Measurements from ENCODE around the gene LYPD3. TPM values are rescaled to one million over a fixed set of nuclear protein-coding genes. Genes with fewer than 3 reads are reported as not detected.

LYPD3 gene
- total and polyA plus RNA-seq, 7 experiments from 2014 or later, result 1.1 to 30.6 (median 6.5) TPM

GRCh38 chr19:43489979-43490599 lies 24.7 kb upstream of the LYPD3 start:
- Histone ChIP-seq H3K9me3 (ENCODE audit: control insufficient read depth in 2 of 3, low read length in 3 of 3) (no peaks in the 10 kb centered on the region), H3K4me3 (ENCODE audit: low read length) (no peak overlapping the region), H3K27ac (ENCODE audit: low read depth, low read length) (no peak overlapping the region), H3K27me3 (ENCODE audit: control insufficient read depth in 2 of 2, insufficient read depth in 2 of 2, low read length in 2 of 2) (no peaks in the 10 kb centered on the region), H3K36me3 (ENCODE audit: control insufficient read depth in 2 of 3, insufficient read depth in 3 of 3, low read length in 3 of 3) (peaks cover 0 to 25% (median 0%) of the 10 kb centered on the region in 3 experiments), H3K4me1 (ENCODE audit: control insufficient read depth in 2 of 2, insufficient read depth in 2 of 2, low read length in 2 of 2) (no peaks in the 10 kb centered on the region)
- no peaks in the 10 kb centered on the region for H3K9me3 Mint-ChIP-seq
- H3K4me3 Mint-ChIP-seq, result no peak overlapping the region
- intact Hi-C loops (cut with micrococcal nuclease), result no loop called here
- POLR2A ChIA-PET, result interaction anchor here (0.9 to 1.5 kb wide), 3 partner anchors 14 to 65 kb away, joined by 3 read pairs; partner anchors contain the start of gene PHLDB3
- peak overlapping the region in 8 of 9 donors; percentile 12 to 87 (median 59) for H3K27ac Mint-ChIP-seq
- no peaks in the 10 kb centered on the region for H3K27me3 Mint-ChIP-seq
- H3K4me1 Mint-ChIP-seq, result peaks cover 0 to 13% (median 6%) of the 10 kb centered on the region in 7 donors
- H3K36me3 Mint-ChIP-seq, result no peaks in the 10 kb centered on the region
- DNase-seq, result no peak
- CTCF ChIA-PET, result interaction anchor here (1.6 kb wide), 1 partner anchor 29 kb away, joined by 3 read pairs; no protein-coding TSS in a partner anchor
- ATAC-seq, result no peak

GRCh38 chr19:43489310-43489709 lies 23.9 kb upstream of the LYPD3 start:
- POLR2A ChIA-PET, result interaction anchor here (0.6 to 0.7 kb wide), 2 partner anchors 26 to 164 kb away, joined by 3 read pairs; no protein-coding TSS in a partner anchor
- H3K4me1 ChIP-seq (ENCODE audit: control insufficient read depth in 2 of 2, insufficient read depth in 2 of 2, low read length in 2 of 2), result no peaks in the 10 kb centered on the region
- intact Hi-C loops (cut with micrococcal nuclease), result no loop called here

GRCh38 chr19:43488179-43488578 lies 22.8 kb upstream of the LYPD3 start:
- Mint-ChIP-seq H3K4me1 (peaks cover 0 to 13% (median 6%) of the 10 kb centered on the region in 7 donors), H3K27ac (no peak overlapping the region), H3K4me3 (no peak overlapping the region), H3K27me3 (no peaks in the 10 kb centered on the region), H3K9me3 (no peaks in the 10 kb centered on the region), H3K36me3 (no peaks in the 10 kb centered on the region)
- Histone ChIP-seq H3K9me3 (ENCODE audit: control insufficient read depth in 2 of 3, low read length in 3 of 3) (no peaks in the 10 kb centered on the region), H3K4me1 (ENCODE audit: control insufficient read depth in 2 of 2, insufficient read depth in 2 of 2, low read length in 2 of 2) (no peaks in the 10 kb centered on the region), H3K27me3 (ENCODE audit: control insufficient read depth in 2 of 2, insufficient read depth in 2 of 2, low read length in 2 of 2) (no peaks in the 10 kb centered on the region), H3K36me3 (ENCODE audit: control insufficient read depth in 2 of 3, insufficient read depth in 3 of 3, low read length in 3 of 3) (peaks cover 0 to 14% (median 0%) of the 10 kb centered on the region in 3 experiments), H3K4me3 (ENCODE audit: low read length) (no peak overlapping the region), H3K27ac (ENCODE audit: low read depth, low read length) (no peak overlapping the region)
- POLR2A ChIA-PET, result no interaction called here
- DNase-seq, result no peak
- no peak for ATAC-seq
- CTCF ChIA-PET, result interaction anchor here (0.7 kb wide), 1 partner anchor 25 kb away, joined by 4 read pairs; no protein-coding TSS in a partner anchor
- intact Hi-C loops (cut with micrococcal nuclease), result no loop called here

More at GRCh38 chr19:43489310-43489709, 23.9 kb upstream of the LYPD3 start:
- Histone ChIP-seq H3K27ac (ENCODE audit: low read depth, low read length) (peak overlapping the region; percentile 7), H3K27me3 (ENCODE audit: control insufficient read depth in 2 of 2, insufficient read depth in 2 of 2, low read length in 2 of 2) (no peaks in the 10 kb centered on the region), H3K9me3 (ENCODE audit: control insufficient read depth in 2 of 3, low read length in 3 of 3) (no peaks in the 10 kb centered on the region), H3K36me3 (ENCODE audit: control insufficient read depth in 2 of 3, insufficient read depth in 3 of 3, low read length in 3 of 3) (peaks cover 0 to 17% (median 0%) of the 10 kb centered on the region in 3 experiments), H3K4me3 (ENCODE audit: low read length) (no peak overlapping the region)
- peaks cover 0 to 13% (median 6%) of the 10 kb centered on the region in 7 donors for H3K4me1 Mint-ChIP-seq
- H3K9me3 Mint-ChIP-seq, result no peaks in the 10 kb centered on the region
- CTCF ChIA-PET, result no interaction called here
- no peak overlapping the region for H3K4me3 Mint-ChIP-seq
- no peaks in the 10 kb centered on the region for H3K36me3 Mint-ChIP-seq
- H3K27me3 Mint-ChIP-seq, result no peaks in the 10 kb centered on the region
- no peak for DNase-seq
- no peak for ATAC-seq
- peak overlapping the region in 6 of 9 donors; percentile 39 to 88 (median 62) for H3K27ac Mint-ChIP-seq

GRCh38 chr19:43486412-43486811 lies 21.0 kb upstream of the LYPD3 start:
- peaks cover 0 to 11% (median 0%) of the 10 kb centered on the region in 5 donors for H3K36me3 Mint-ChIP-seq
- ATAC-seq (no peak), DNase-seq (no peak)
- Histone ChIP-seq H3K27me3 (ENCODE audit: control insufficient read depth in 2 of 2, insufficient read depth in 2 of 2, low read length in 2 of 2) (no peaks in the 10 kb centered on the region), H3K4me3 (ENCODE audit: low read length) (no peak overlapping the region), H3K27ac (ENCODE audit: low read depth, low read length) (no peak overlapping the region), H3K9me3 (ENCODE audit: control insufficient read depth in 2 of 3, low read length in 3 of 3) (no peaks in the 10 kb centered on the region), H3K36me3 (ENCODE audit: control insufficient read depth in 2 of 3, insufficient read depth in 3 of 3, low read length in 3 of 3) (peaks cover 0 to 10% (median 0%) of the 10 kb centered on the region in 3 experiments), H3K4me1 (ENCODE audit: control insufficient read depth in 2 of 2, insufficient read depth in 2 of 2, low read length in 2 of 2) (no peaks in the 10 kb centered on the region)
- H3K27me3 Mint-ChIP-seq, result no peaks in the 10 kb centered on the region
- H3K27ac Mint-ChIP-seq, result no peak overlapping the region
- ChIA-PET CTCF (no interaction called here), POLR2A (interaction anchor here (0.6 to 1.2 kb wide), 2 partner anchors 16 to 21 kb away, joined by 3 to 5 read pairs; partner anchors contain the start of gene LYPD3)
- H3K4me1 Mint-ChIP-seq, result peaks cover 0 to 13% (median 6%) of the 10 kb centered on the region in 7 donors
- H3K9me3 Mint-ChIP-seq, result no peaks in the 10 kb centered on the region
- intact Hi-C loops (cut with micrococcal nuclease), result no loop called here
- no peak overlapping the region for H3K4me3 Mint-ChIP-seq

GRCh38 chr19:43485951-43486350 lies 20.5 kb upstream of the LYPD3 start:
- Mint-ChIP-seq H3K27ac (no peak overlapping the region), H3K36me3 (peaks cover 0 to 11% (median 0%) of the 10 kb centered on the region in 5 donors), H3K4me1 (peaks cover 0 to 13% (median 6%) of the 10 kb centered on the region in 7 donors), H3K4me3 (no peak overlapping the region), H3K9me3 (no peaks in the 10 kb centered on the region), H3K27me3 (no peaks in the 10 kb centered on the region)
- no peaks in the 10 kb centered on the region for H3K27me3 ChIP-seq (ENCODE audit: control insufficient read depth in 2 of 2, insufficient read depth in 2 of 2, low read length in 2 of 2)
- POLR2A ChIA-PET, result interaction anchor here (1.2 kb wide), 1 partner anchor 16 kb away, joined by 5 read pairs; no protein-coding TSS in a partner anchor
- H3K4me1 ChIP-seq (ENCODE audit: control insufficient read depth in 2 of 2, insufficient read depth in 2 of 2, low read length in 2 of 2), result no peaks in the 10 kb centered on the region
- intact Hi-C loops (cut with micrococcal nuclease), result no loop called here
- ATAC-seq, result no peak
- no peak for DNase-seq
- peaks cover 0 to 10% (median 0%) of the 10 kb centered on the region in 3 experiments for H3K36me3 ChIP-seq (ENCODE audit: control insufficient read depth in 2 of 3, insufficient read depth in 3 of 3, low read length in 3 of 3)
- H3K4me3 ChIP-seq (ENCODE audit: low read length), result no peak overlapping the region
- H3K27ac ChIP-seq (ENCODE audit: low read depth, low read length), result no peak overlapping the region
- H3K9me3 ChIP-seq (ENCODE audit: control insufficient read depth in 2 of 3, low read length in 3 of 3), result no peaks in the 10 kb centered on the region
- CTCF ChIA-PET, result no interaction called here

- Mint-ChIP-seq H3K4me3 (no peak overlapping the region), H3K36me3 (peaks cover 0 to 18% (median 0%) of the 10 kb centered on the region in 5 donors), H3K27ac (peak overlapping the region in 1 of 9 donors; percentile 8), H3K9me3 (no peaks in the 10 kb centered on the region), H3K4me1 (peaks cover 0 to 2% (median 0%) of the 10 kb centered on the region in 7 donors), H3K27me3 (no peaks in the 10 kb centered on the region)
- Histone ChIP-seq H3K9me3 (ENCODE audit: control insufficient read depth in 2 of 3, low read length in 3 of 3) (no peaks in the 10 kb centered on the region), H3K36me3 (ENCODE audit: control insufficient read depth in 2 of 3, insufficient read depth in 3 of 3, low read length in 3 of 3) (peaks cover 0 to 13% (median 0%) of the 10 kb centered on the region in 3 experiments), H3K4me1 (ENCODE audit: control insufficient read depth in 2 of 2, insufficient read depth in 2 of 2, low read length in 2 of 2) (no peaks in the 10 kb centered on the region), H3K27ac (ENCODE audit: low read depth, low read length) (no peak overlapping the region), H3K4me3 (ENCODE audit: low read length) (no peak overlapping the region), H3K27me3 (ENCODE audit: control insufficient read depth in 2 of 2, insufficient read depth in 2 of 2, low read length in 2 of 2) (no peaks in the 10 kb centered on the region)
- ChIA-PET CTCF (interaction anchor here (1.0 kb wide), 2 partner anchors 41 to 52 kb away, joined by 3 to 4 read pairs; no protein-coding TSS in a partner anchor), POLR2A (interaction anchor here (1.0 to 1.7 kb wide), 2 partner anchors 12 to 21 kb away, joined by 3 to 7 read pairs; partner anchors contain the start of gene PHLDB3)
- intact Hi-C loops (cut with micrococcal nuclease), result no loop called here
- DNase-seq (no peak), ATAC-seq (no peak)
Measured at GRCh38 chr19:43483281-43483680, 17.9 kb upstream of the LYPD3 start.

Measured in naive thymus-derived CD4-positive, alpha-beta T cell (primary cell).